NCI-H1092 (cell line): ENCODE data around the gene PTPRG.
"Not testable (repeated sequence)": the region's sequence is repeated elsewhere in the genome, so short reads cannot be mapped to it uniquely, and the experiment has no call there.

Experiments
- DNase-seq: peaks from one replicate; lab custom pipeline; 2025; lab: John Stamatoyannopoulos, UW

Gene PTPRG

GRCh38 chr3:61685755-61686154 lies 124.4 kb downstream of the PTPRG start:
- DNase-seq: peak; percentile 74

- DNase-seq: no peak
These were observed 124.9 kb downstream of the PTPRG start for GRCh38 chr3:61686228-61686648.

- DNase-seq: no peak
These were observed 125.8 kb downstream of the PTPRG start for GRCh38 chr3:61687206-61687605.

- no peak for DNase-seq
These were observed 126.4 kb downstream of the PTPRG start for GRCh38 chr3:61687663-61688306.

GRCh38 chr3:61688307-61688984 lies 127.1 kb downstream of the PTPRG start:
- no peak for DNase-seq

- DNase-seq: no peak
These were observed 128.6 kb downstream of the PTPRG start for GRCh38 chr3:61690016-61690415.

- DNase-seq: no peak
These were observed 130.1 kb downstream of the PTPRG start for GRCh38 chr3:61691466-61691865.

- no peak for DNase-seq
These were observed 135.9 kb downstream of the PTPRG start for GRCh38 chr3:61697301-61697700.

- not testable (repeated sequence) for DNase-seq
These were observed 137.1 kb downstream of the PTPRG start for GRCh38 chr3:61698278-61699072.

GRCh38 chr3:61699622-61700021 lies 138.3 kb downstream of the PTPRG start:
- no peak for DNase-seq

GRCh38 chr3:61701011-61701410 lies 139.6 kb downstream of the PTPRG start:
- DNase-seq: no peak

- no peak for DNase-seq
These were observed 141.1 kb downstream of the PTPRG start for GRCh38 chr3:61702453-61702852.

GRCh38 chr3:61704807-61705206 lies 143.4 kb downstream of the PTPRG start:
- no peak for DNase-seq

- DNase-seq: no peak
These were observed 146.1 kb downstream of the PTPRG start for GRCh38 chr3:61707492-61707891.

GRCh38 chr3:61710920-61711319 lies 149.5 kb downstream of the PTPRG start:
- not testable (repeated sequence) for DNase-seq

- DNase-seq: no peak
These were observed 152.9 kb downstream of the PTPRG start for GRCh38 chr3:61714225-61714624.

GRCh38 chr3:61715886-61716527 lies 154.6 kb downstream of the PTPRG start:
- peak; percentile 52 for DNase-seq

GRCh38 chr3:61716693-61717092 lies 155.3 kb downstream of the PTPRG start:
- not testable (repeated sequence) for DNase-seq

GRCh38 chr3:61718565-61718964 lies 157.2 kb downstream of the PTPRG start:
- DNase-seq: peak; percentile 14

GRCh38 chr3:61719278-61719977 lies 158.1 kb downstream of the PTPRG start:
- DNase-seq: no peak

GRCh38 chr3:61723038-61723437 lies 161.7 kb downstream of the PTPRG start:
- no peak for DNase-seq

- no peak for DNase-seq
These were observed 162.8 kb downstream of the PTPRG start for GRCh38 chr3:61724183-61724582.
